A549 treated with CpdA at 1 μM for 4 hours (cell line): ENCODE data around the gene DMGDH. TPM values are rescaled to one million over a fixed set of nuclear protein-coding genes. Genes with fewer than 3 reads are reported as not detected.

Experiments used
- total RNA-seq: library from RNA; stranded (reverse); fragments of 200-300 nt; extraction: Qiagen RNA extraction; gene quantifications from 5 replicates; pipeline ENCODE4 v1.2.3, GENCODE V29; 2022; ENCODE audit warnings: low read depth

The DMGDH gene
- total RNA-seq: 0.27 TPM in 1 of 5 replicates, not detected in the others

GRCh38 chr5:79069488-79070349, at the start of gene DMGDH, which contains the start of gene BHMT2:
TSS of gene DMGDH (minus strand) at chr5:79069674. CDS start at chr5:79069620, 54 bp downstream.
TSS of gene BHMT2 (plus strand) at chr5:79069767. CDS start at chr5:79069783, 16 bp downstream.

DNA sequence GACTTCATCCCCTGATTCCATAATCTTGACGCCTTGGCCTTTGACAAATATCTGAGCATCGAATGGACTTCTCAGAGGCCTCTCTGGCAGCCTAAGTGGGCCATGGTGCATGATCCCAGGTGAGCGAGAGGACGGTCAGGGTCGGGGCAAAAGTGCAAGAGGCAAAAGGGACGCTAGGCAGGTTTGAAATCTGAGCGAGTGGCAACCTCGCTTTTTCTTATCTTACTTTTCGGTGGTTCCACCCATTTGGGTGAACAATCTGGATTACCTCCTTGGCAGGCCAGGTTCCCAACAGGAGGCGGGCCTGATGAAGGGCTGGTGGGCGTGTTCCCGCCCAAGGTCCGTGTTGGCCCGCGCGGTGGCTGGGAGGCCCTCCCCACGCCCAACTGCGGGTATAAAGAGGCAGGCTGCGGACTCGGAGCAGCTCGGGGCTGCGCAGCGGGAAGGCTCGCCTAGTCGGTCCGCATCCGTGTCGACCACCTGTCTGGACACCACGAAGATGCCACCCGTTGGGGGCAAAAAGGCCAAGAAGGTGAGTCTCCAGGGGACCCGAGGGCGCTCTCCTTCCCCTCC, 42.0 kb upstream of the DMGDH start, which contains the start of gene BHMT:
Gene BHMT (plus strand): TSS at position 423 of the 573 bp plus-strand sequence. CDS start 77 bp downstream, at position 500.

DNA sequence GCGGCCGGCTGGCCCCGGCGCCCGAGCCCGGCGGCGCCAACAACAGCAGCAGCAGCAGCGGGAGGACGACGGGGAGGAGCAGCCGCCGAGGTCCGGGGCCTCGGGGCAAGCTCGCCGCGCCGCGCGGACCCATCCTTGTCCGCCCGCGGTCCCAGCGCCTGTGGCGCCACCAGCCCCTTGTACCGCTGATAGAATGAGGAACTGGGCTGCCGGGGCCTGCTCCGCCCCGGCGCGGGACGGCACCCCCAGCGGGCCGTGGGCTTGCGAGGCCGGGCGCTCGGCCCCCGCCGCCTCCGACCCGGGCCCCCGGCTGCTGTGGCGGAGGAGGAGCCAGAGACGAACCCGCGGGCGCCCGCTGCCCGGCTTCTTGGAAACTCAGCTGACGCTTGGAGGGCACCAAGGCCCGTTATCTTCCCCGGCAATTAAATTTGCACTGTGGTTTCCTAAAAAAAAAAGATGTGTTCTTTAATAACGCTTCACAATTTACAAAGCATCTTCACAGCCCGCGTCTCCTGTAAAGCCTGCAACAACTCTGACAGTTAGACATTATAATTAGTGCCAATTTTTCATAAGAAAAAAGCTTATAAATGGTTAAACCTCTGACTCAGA, 84.3 kb downstream of the DMGDH start, which contains the start of gene ARSB:
Gene ARSB (minus strand): TSS at position 195 of the 609 bp plus-strand sequence. CDS start 62 bp downstream, at position 133.

Other genes with a start within 250 kb of the DMGDH start
- 8.2 to 9.9 TPM (median 9.1 TPM) in 5 replicates for gene ARSB, start 84.4 kb downstream of the DMGDH start, total RNA-seq
- gene BHMT2, start 93 bp upstream of the DMGDH start, total RNA-seq: not detected in 5 replicates
- gene BHMT, start 42.1 kb upstream of the DMGDH start, total RNA-seq: 0.13 TPM in 1 of 5 replicates, not detected in the others
- 2.8 to 3.5 TPM (median 3.3 TPM) in 5 replicates for gene JMY, start 166.5 kb upstream of the DMGDH start, total RNA-seq